ENCODE results near the gene CUL9.

The CUL9 gene

GRCh38 chr6:43231053-43231452 is 49.1 kb downstream of the CUL9 start:
- DNase-seq, result no peak

- no peak for DNase-seq
Measured at GRCh38 chr6:43231735-43232450, 49.9 kb downstream of the CUL9 start.

GRCh38 chr6:43235841-43236240 is 53.8 kb downstream of the CUL9 start:
- no peak for DNase-seq

- no peak for DNase-seq
Measured at GRCh38 chr6:43239054-43239453, 57.1 kb downstream of the CUL9 start.

DNA sequence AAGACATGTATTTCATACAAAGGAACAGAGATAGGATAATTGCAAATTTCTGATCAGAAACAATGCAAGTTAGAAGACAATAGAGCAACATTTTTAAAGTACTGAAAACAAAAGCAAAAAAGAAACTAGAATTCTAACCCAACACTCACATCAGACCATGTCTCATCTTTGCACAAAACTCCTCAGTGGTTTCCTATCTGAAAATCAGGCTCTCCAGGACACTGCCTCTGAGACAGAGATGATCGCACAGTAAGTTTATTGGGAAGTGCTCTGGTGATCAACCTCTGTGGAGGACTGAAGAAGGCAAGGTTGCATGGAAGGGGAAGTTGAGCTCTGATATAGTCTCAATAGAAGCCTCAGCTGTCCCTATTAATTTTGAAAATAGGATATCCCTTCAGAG is 59.0 kb downstream of the CUL9 start:
- DNase-seq, result no peak

DNA sequence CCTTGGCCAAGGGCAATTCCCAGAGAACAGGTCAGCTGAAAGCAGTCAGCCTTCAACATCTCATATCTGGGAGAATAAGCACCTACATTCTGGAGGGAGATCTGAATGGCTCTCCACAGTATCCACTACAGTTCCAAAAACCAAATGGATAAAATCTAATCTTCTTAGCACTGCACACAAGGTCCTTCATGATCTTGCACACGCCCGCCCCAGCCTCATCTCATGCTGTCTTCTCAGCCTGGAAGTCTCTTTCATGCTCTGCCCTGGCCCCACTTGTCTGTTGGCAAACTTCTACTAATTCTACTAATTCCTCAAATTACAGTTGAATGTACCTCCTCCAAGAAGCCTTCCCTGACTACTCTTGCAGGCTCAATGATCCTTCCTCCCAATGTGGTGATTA is 59.5 kb downstream of the CUL9 start:
- DNase-seq, result no peak

DNA sequence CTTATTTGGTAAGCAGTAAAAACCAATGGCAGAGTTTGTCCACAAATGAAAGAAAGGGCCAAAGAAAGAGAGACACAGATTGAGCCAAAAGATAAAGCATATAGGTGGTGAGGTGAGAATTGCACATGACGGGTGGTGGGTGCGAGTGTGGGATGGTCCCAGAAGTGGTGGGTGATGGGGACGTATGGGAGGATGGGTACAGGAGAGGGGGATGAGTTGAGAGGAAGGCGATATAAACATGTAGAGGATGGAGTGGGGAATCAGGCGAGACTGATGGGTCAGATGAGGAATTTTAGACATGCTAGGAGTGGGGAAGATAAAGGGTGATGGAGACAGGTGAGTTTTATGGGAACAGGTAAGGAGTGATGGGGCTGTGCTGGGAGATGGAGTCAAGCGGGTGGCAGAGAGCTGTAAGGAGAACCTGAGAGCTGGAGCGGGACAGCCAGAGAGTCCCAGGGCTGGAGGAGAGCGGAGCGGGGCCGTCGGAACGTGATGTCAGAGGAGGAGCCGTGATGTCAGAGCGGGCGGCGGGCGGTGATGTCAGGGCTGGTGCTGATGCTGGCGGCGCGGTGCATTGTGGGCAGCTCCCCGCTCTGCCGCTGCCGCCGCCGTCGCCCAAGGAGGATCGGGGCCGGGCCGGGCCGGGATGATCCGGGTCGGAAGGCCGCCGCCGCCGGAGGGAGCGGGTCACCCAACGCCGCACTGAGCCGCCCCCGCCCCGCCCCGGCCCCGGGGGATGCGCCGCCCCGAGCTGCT is 61.1 kb downstream of the CUL9 start, which contains the start of gene TTBK1:
TSS of gene TTBK1 (plus strand) at position 574 of the 756 bp plus-strand sequence. CDS start 3,180 bp downstream, outside the sequence.
- peak; percentile 28 for DNase-seq

GRCh38 chr6:43243664-43244321 is 61.8 kb downstream of the CUL9 start:
- no peak for DNase-seq

- no peak for DNase-seq
Measured at GRCh38 chr6:43246301-43247113, 64.5 kb downstream of the CUL9 start.

GRCh38 chr6:43247114-43247999 is 65.4 kb downstream of the CUL9 start:
- DNase-seq, result peak; percentile 21

GRCh38 chr6:43248101-43248500 is 66.1 kb downstream of the CUL9 start:
- no peak for DNase-seq

- no peak for DNase-seq
Measured at GRCh38 chr6:43248791-43249190, 66.8 kb downstream of the CUL9 start.

- DNase-seq, result peak; percentile 68
Measured at GRCh38 chr6:43250992-43251373, 69.0 kb downstream of the CUL9 start.

DNA sequence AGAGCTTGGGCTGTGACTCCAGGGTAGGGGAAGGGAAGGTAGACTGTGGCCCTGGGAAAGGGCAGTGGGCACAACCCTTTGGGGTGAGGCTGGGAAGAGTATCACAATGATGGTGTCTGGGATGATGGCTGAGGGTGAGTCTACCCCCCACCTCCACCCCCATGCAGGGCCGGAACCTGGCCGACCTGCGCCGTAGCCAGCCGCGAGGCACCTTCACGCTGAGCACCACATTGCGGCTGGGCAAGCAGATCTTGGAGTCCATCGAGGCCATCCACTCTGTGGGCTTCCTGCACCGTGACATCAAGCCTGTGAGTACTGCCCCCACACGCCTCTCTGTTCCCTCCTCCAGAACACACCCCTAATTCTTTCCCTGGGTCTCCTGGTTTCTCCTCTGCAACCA is 71.4 kb downstream of the CUL9 start:
- no peak for DNase-seq

DNA sequence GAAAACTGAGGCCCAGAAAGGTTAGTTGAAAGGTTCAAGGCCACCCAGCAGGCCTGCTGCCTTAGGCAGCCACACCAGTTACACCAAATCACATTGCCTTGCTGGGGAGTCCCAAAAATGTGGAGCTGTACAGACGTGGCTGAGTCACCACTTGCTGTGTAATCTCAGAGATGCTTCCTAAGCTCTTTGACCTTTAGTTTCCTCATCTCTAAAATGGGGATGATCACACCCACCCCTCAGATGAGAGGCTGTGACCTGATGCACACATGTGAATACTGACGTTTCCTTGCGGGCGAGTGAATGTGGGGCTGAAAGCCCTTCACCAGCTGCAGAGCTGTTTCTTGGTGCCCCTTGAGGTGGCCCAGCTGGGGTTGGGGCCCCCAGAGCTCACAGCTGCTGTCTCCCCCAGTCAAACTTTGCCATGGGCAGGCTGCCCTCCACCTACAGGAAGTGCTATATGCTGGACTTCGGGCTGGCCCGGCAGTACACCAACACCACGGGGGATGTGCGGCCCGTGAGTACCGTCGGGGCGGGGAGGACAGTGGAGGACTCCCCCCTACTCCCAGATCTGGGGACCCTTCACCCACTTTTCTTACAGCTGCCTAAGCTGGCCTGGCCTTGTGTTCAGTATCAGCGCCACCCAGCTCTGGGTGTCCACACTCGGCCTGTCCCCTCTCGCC is 72.3 kb downstream of the CUL9 start:
- DNase-seq, result no peak

GRCh38 chr6:43254846-43255245 is 72.8 kb downstream of the CUL9 start:
- no peak for DNase-seq

DNA sequence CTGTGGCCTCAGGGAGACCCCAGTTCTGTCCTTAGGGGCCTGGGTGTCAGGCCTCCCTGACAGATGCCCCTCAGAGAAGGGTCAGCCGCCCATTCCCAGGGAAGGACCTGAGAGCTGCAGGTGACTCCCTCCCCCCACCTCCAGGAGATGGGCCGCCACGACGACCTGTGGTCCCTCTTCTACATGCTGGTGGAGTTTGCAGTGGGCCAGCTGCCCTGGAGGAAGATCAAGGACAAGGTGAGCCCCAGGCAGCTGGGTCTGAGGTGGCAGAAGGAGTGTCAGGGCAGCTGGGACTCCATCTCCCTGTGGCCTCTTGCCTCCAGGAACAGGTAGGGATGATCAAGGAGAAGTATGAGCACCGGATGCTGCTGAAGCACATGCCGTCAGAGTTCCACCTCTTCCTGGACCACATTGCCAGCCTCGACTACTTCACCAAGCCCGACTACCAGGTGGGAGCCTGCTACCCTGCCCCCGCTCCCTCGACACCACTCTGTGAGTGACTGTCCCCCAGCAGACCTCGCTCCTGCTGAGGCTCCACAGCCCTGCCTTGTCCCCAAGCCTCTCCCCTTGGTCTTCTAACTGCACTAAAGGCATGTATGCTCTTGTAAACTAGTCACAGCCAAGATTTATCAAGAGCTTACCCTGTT is 73.5 kb downstream of the CUL9 start:
- DNase-seq, result no peak

DNA sequence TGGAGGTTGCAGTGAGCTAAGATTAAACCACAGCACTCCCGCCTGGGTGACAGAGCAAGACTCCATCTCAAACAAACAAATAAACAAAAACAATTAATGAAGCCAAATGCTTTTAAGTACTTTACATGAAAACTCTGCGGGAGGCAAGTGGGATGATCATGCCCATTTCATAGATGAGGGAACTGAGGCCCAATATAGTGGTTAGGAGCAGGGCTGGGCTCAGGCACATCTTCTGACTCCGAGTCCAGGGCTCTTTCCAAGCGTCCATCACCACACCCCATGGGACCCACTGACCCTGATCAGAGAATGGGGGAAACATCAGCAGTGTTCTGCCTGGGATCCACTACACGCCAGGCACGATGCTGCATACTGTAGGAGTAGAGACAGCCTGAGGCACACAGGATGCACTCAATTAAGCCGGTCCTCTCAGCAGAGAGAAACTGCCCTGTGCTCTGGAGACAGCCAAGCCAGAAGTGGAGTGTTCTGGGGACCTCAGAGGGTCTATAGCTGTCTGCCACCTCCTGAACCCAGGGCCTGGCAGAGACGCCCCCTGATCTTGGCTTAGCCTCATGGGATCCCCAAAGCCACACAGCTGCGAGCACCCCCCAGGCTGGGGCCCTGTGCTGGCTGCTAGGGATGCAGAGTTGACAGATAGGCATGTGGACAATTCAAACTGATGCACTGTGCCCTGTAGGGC is 74.8 kb downstream of the CUL9 start:
- DNase-seq, result no peak

DNA sequence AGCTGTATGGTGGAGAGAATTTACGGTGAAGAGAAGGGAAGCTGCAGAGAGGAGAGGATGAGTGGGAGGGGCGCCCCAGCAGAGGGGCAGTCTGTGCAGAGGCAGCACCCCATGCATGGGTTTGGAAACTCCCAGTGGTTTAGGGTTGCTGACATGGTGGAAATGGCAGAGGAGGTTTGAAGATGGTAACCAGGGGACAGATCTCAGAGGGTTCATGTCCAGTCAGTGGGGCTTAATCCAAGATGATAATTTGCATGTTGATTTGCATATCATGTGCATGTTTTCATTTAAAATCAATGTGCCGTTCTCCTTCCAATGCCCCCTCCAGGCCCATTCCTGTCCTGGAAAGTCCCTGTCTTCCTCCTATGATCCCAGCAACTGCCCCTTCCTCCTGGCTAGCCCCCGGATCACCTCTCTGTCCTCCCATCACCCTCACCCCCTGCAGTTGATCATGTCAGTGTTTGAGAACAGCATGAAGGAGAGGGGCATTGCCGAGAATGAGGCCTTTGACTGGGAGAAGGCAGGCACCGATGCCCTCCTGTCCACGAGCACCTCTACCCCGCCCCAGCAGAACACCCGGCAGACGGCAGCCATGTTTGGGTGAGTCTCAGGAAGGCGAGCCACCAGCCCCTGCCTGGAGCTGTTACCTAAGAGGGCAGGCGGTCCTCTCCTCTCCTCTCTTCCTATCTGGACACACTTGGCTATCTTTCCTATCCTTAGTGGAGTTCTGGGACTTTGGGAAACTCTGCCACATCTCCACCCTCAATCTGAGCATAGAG is 75.6 kb downstream of the CUL9 start:
- no peak for DNase-seq
